HG03097 (cell line): ENCODE measurements around the gene QRFP.

Source experiments
- ATAC-seq: cut with Tn5 transposase; IDR thresholded peaks from one replicate; pipeline ENCODE4 v1.9.1; 2021; ENCODE audit not compliant: unreplicated experiment, low FRiP score

The QRFP gene, protein sequence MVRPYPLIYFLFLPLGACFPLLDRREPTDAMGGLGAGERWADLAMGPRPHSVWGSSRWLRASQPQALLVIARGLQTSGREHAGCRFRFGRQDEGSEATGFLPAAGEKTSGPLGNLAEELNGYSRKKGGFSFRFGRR

DNA sequence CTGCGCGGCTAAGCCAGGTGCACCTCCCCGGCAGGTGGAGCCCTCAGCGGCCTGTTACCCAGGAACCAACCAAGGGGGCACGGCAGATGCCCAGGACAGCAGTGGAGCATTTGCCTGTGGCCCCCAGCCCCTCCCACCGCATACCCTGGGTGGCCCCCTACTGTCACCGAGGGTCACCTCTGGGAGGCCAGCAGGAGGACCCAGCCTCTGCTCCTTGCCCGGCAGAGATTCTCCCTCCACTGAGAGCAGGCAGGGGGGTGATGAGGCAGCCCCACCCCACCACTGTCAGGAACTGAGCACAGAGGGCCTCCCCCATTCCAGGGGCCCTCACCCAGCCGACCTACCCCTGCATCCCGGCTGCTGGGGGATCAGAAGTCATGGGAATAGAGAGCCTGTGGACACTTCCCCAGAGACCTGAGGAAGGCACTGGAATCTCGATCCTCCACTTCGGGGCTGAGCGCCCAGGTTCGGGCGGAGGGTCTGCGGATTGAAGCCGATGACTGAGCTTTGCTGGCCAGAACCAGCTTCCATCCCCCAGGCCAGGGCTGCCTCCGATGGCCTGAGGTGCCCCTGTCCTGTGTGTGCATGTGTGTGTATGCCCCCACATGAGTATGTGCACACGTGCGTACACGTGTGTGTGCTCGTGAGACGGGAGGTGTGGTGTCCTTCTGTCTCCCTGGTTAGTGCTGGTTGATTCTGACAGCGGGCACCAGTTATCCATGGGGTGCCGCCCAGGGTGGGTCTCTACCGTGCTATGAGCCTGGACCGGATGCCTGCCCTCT lies at the start of gene QRFP:
Gene QRFP, minus strand, starts transcription at position 580 of the 782 bp plus-strand sequence. CDS start 2,974 bp downstream, outside the sequence.
- no peak for ATAC-seq

DNA sequence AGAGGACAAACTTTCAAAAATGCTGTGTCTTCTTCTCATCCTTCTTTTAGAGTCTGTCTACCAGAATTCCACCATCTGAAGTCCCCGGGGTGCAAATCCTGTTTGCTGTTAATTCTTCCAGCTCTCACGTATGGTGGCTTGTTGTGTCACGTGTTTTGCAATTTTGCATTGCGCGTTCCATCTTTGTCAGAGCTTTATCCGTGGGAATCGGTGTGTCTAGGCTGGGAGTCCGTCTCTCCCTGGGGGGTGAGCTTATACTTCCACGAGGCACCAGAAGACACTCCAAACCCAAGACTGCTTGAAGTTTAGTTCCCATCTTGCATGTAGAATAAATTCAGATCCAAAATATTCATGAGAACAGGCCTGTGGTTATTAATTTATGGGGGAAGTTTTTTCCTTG lies 48.6 kb upstream of the QRFP start:
- ATAC-seq, result no peak

DNA sequence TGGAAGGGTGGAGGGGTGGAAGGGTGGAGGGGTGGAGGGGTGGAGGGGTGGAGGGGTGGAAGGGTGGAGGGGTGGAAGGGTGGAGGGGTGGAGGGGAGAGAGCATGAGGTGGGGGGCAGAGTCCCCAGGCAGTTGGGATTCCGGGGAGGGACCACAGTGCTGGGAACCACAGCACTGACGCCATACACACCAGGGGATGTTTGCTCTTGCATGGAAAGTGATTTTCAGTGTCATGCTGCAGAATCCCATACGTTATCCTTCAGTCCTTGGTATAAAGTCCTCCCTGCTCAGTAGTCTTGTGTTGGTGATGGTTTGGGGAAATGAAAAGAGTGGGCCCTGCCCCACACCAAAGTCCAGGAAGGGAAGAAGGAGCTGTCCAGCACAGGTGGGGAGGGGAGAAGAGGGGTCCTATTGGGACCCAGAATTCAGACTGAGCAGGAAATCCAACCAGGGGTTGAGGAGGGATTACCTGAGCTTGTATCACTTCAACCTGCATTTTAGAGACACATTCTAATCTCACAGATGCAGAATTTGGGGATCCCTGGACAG lies 48.0 kb upstream of the QRFP start:
- ATAC-seq, result no peak

GRCh38 chr9:130943777-130944176 lies 47.2 kb upstream of the QRFP start:
- no peak for ATAC-seq

DNA sequence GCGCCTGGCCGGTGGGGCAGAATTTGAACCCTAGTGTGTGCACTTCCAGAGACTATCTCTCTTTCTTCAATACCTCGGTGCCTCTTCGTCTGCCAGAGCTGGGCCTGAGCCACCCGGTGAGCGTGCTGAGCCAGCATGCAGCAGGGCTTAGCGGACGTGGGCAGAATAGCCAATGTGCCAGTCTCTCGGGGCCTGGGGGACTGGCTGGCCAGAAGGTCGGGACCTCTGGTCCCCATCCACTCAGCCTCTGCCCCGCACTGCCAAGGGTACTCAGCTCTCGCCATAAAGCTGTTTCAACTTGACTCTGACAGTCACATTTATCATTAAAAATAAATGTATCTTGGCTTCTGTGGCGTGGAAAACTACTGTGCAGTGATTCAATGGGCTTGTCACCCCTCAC lies 46.6 kb upstream of the QRFP start:
- ATAC-seq, result no peak

DNA sequence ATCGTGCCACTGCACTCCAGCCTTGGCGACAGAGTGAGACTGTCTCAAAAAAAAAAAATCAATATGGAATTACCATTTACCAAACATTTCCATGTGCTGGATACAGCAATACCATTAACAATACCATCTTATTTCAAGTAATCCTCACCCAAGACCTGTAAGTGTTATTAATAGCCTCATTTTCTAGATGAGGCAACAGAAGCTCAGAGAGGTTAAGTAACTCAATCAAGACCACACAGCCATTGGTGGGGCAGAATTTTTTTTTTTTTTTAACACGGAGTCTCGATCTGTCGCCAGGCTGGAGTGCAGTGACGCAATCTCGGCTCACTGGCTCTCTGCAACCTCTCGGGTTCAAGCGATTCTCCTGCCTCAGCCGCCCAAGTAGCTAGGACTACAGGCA lies 46.1 kb upstream of the QRFP start:
- ATAC-seq, result no peak

DNA sequence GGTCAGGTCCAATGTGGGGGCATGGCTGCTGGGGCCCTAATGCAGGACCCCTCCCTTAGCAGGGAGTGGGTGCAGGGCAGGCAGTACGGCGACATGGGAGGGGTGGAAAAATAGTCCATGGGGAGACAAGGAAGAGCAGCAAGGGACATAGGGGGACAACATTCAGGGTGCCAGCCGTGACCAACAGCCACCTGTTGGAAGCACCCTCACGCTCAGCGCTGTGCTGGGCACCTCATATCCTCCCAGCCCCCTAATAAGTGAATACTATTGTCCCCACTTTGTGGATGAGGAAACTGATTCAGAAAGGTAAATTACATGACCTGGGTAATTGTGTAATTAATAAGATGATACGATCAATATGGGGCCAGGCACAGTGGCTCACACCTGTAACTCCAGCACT lies 45.5 kb upstream of the QRFP start:
- no peak for ATAC-seq

DNA sequence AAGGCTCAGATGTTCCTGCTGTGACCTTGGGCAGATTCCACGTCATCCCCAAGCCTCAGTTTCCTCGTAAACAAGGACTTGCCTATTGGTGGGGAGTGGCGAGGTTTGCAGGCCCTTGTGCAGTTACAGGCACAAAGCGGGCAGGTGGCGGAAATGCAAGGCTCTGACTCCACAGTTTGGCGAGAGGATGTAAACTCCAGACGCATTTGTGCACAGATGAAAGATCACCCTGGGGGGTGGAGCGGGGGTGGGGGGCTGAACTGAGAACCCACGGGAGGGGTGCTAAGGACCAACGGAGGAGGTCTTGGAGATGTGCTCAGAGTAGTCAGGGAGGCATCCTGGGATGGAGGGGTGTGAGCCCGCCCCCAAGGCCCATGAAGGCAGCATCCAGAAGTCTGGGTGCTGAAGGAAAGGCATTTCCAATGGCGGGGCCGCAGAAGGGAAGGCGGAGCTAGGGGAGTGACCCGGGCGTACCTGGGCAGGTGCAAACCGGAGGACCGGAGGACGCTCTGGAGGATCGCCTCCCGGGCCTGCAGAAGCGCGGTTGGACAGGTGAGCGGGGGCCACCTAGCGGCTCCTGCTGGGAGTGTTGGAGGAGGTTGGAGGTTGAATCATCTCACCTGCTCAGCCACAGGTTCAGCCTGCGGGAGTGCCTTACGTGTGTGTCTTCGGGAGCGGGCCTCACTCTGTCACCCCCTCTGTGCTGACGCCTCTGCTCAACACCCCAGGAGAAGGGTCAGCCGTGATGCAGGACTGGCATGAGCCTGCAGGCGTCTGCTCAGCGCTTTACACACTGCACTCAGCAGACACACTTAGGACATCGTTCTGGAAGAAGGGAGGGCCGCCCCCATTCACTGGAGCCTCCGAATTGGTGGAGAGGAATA lies 44.3 kb upstream of the QRFP start:
- ATAC-seq, result no peak

GRCh38 chr9:130940027-130940549 lies 43.5 kb upstream of the QRFP start:
- no peak for ATAC-seq

DNA sequence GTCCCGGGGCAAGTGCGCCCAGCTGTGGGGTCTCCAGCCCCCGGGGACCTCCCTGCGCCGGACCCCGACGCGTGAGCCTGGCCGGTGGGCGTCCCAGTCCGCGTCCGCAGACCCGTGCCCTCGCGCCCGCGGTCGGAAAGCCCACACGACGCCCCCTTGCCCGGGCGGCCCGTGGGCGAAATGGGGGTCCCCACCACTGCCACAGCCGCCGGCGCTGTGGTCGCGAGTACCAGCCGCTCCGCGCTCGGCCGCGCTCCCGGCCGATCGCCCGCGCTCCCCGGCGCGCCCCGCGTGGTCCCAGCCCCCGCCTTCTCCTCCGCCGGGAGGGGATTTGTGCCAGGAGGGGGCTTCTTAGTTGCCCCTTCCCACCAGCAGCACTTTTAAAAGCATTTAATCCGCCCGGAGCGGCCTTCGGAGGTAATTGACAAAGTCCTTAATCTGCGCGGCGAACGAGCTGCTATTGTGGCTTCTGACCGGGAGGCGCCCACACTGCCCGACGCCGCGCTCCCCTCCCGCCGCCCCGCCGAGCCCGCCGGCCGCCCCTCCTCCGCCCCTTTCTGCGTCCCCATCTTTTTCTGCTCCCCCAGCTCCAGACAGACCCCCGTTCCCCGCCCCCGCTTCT lies 42.9 kb upstream of the QRFP start:
- ATAC-seq, result no peak

DNA sequence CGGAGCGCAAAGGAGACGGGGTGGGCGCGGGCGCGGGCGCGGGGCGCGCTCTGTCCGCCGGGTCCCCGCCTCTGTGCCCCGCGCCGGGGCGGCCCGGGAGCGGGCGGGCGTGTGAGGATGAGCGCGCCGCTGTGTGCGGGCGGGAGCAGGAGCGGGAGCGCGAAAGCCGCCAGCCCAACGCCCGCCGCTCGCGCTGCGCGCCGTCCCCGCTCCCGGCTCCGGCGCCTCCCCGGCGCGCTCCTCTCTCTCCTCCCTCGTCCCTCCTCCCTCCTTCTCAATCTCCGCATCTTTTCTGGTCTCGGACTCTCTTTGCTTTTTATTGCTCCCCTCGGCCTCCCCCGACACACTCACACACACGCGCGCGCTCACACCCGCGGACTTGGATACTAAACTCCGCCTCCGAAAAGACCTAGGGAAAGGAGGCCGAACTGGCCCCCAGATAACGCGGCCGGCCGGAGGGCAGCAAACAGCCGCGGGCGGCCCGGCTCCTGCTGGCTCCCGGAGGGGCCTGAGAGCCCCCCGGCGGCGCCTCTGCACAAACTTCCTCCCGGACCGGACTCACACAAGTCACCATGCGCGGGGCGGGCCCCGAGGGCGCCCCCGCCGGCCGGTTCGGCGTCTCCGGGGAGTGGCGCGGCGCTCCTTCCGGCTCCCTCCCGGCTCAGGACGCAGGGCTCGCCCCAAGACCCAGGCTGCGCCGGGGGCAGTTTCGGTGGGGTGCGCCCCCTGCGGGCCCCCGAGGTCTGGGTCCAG lies 42.2 kb upstream of the QRFP start, which contains the start of gene FIBCD1:
Gene FIBCD1, minus strand, starts transcription at position 596 of the 753 bp plus-strand sequence. CDS start 640 bp downstream, outside the sequence.
- ATAC-seq, result no peak

GRCh38 chr9:130938184-130938651 lies 41.6 kb upstream of the QRFP start:
- no peak for ATAC-seq

- ATAC-seq, result no peak
Observed at GRCh38 chr9:130937146-130938076, 40.8 kb upstream of the QRFP start.

- no peak for ATAC-seq
Observed at GRCh38 chr9:130936285-130937117, 39.9 kb upstream of the QRFP start.

GRCh38 chr9:130935648-130936271 lies 39.1 kb upstream of the QRFP start:
- no peak for ATAC-seq

GRCh38 chr9:130934702-130935647 lies 38.4 kb upstream of the QRFP start:
- ATAC-seq, result no peak
